ENCODE measurements around the gene GAMT. TPM values are rescaled to one million over a fixed set of nuclear protein-coding genes. Genes with fewer than 3 reads are reported as not detected.

Gene GAMT
- total and polyA plus RNA-seq, 2 experiments from 2014 or later: 21.5 to 36.9 TPM

DNA sequence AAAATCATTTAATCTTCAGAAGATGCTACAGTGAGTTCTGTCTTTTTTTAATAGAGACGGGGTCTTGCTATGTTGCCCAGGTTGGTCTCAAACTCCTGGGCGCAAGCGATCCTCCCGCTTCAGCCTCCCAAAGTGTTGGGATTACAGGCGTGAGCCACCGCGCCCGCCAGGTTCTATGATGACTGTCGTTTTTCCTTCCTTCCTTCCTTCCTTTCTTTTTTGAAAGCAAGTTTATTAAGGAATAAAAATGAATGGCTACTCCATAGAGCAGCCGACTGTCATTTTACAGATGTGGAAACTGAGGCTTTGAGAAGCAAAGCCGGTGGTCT lies 511 bp upstream of the GAMT start:
- Histone ChIP-seq H3K27ac (ENCODE audit: low read depth) (no peak overlapping the region), H3K4me3 (peak overlapping the region; percentile 70), H3K4me1 (ENCODE audit: insufficient read depth) (no peaks in the 10 kb centered on the region; the same call in 1 of the 2 replicates), H3F3A (replicated peaks; ENCODE audit: low read depth) (peaks cover 10% of the 10 kb centered on the region; the same call in 1 of the 2 replicates), H3K36me3 (ENCODE audit: insufficient read depth) (no peaks in the 10 kb centered on the region), H3K79me2 (replicated peaks; ENCODE audit: insufficient read depth) (no peaks in the 10 kb centered on the region), H3K27me3 (ENCODE audit: insufficient read depth) (peaks cover 6% of the 10 kb centered on the region; the same call in 1 of the 2 replicates), H3K9me2 (ENCODE audit: insufficient read depth) (no peaks in the 10 kb centered on the region), H3K4me2 (peak overlapping the region; percentile 86), H2AFZ (0 out of 2 replicates have a peak overlapping the region, but pooled peaks have one; percentile 74), H4K20me1 (replicated peaks; ENCODE audit: insufficient read depth) (no peaks in the 10 kb centered on the region; the same call in 1 of the 2 replicates)
- peaks cover 10% of the 10 kb centered on the region for H3K4me1 Mint-ChIP-seq
- H3K36me3 Mint-ChIP-seq (ENCODE audit: low read depth): no peaks in the 10 kb centered on the region; the same call in 2 of the 3 replicates
- no peak overlapping the region for H3K27ac Mint-ChIP-seq
- peaks cover 13% of the 10 kb centered on the region for H3K27me3 Mint-ChIP-seq (ENCODE audit: insufficient read depth, low read depth, poor library complexity)
- H3K9me3 Mint-ChIP-seq: no peaks in the 10 kb centered on the region
- ATAC-seq (no peak), DNase-seq (ENCODE audit: low spot score) (no peak)
- H3K4me3 Mint-ChIP-seq: peak overlapping the region; percentile 63
- no peak for TF ChIP-seq POLR2AphosphoS5 (IDR thresholded peaks at IDR 0.05; ENCODE audit: low read depth)
- TF ChIP-seq EZH2phosphoT487 (IDR thresholded peaks at IDR 0.05; ENCODE audit: unreplicated experiment): no peak
- TF ChIP-seq, protein P1, sequence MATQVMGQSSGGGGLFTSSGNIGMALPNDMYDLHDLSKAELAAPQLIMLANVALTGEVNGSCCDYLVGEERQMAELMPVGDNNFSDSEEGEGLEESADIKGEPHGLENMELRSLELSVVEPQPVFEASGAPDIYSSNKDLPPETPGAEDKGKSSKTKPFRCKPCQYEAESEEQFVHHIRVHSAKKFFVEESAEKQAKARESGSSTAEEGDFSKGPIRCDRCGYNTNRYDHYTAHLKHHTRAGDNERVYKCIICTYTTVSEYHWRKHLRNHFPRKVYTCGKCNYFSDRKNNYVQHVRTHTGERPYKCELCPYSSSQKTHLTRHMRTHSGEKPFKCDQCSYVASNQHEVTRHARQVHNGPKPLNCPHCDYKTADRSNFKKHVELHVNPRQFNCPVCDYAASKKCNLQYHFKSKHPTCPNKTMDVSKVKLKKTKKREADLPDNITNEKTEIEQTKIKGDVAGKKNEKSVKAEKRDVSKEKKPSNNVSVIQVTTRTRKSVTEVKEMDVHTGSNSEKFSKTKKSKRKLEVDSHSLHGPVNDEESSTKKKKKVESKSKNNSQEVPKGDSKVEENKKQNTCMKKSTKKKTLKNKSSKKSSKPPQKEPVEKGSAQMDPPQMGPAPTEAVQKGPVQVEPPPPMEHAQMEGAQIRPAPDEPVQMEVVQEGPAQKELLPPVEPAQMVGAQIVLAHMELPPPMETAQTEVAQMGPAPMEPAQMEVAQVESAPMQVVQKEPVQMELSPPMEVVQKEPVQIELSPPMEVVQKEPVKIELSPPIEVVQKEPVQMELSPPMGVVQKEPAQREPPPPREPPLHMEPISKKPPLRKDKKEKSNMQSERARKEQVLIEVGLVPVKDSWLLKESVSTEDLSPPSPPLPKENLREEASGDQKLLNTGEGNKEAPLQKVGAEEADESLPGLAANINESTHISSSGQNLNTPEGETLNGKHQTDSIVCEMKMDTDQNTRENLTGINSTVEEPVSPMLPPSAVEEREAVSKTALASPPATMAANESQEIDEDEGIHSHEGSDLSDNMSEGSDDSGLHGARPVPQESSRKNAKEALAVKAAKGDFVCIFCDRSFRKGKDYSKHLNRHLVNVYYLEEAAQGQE (IDR thresholded peaks at IDR 0.05; ENCODE audit: unreplicated experiment): no peak
- TF ChIP-seq CREB1 (CRISPR knock-in tag; IDR thresholded peaks at IDR 0.05; ENCODE audit: low read depth): no peak
- no peak for TF ChIP-seq ETS1 (IDR thresholded peaks at IDR 0.05)
- no peak for TF ChIP-seq JUNB (IDR thresholded peaks at IDR 0.05; ENCODE audit: unreplicated experiment)
- no peak for TF ChIP-seq STAT1 (IDR thresholded peaks at IDR 0.05; ENCODE audit: unreplicated experiment)
- TF ChIP-seq EZH2 (IDR thresholded peaks at IDR 0.05; ENCODE audit: low read depth, unreplicated experiment): no peak
- TF ChIP-seq, protein P2, sequence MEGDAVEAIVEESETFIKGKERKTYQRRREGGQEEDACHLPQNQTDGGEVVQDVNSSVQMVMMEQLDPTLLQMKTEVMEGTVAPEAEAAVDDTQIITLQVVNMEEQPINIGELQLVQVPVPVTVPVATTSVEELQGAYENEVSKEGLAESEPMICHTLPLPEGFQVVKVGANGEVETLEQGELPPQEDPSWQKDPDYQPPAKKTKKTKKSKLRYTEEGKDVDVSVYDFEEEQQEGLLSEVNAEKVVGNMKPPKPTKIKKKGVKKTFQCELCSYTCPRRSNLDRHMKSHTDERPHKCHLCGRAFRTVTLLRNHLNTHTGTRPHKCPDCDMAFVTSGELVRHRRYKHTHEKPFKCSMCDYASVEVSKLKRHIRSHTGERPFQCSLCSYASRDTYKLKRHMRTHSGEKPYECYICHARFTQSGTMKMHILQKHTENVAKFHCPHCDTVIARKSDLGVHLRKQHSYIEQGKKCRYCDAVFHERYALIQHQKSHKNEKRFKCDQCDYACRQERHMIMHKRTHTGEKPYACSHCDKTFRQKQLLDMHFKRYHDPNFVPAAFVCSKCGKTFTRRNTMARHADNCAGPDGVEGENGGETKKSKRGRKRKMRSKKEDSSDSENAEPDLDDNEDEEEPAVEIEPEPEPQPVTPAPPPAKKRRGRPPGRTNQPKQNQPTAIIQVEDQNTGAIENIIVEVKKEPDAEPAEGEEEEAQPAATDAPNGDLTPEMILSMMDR (conservative IDR thresholded peaks at IDR 0.05; ENCODE audit: low read depth in 2 of 2): no peak
- no peak for TF ChIP-seq NANOG (IDR thresholded peaks at IDR 0.05; ENCODE audit: borderline replicate concordance)
- TF ChIP-seq ZNF114 (CRISPR knock-in tag; IDR thresholded peaks at IDR 0.05): no peak
- no peak for TF ChIP-seq ZNF462 (CRISPR knock-in tag; IDR thresholded peaks at IDR 0.05)
- TF ChIP-seq ZNF331 (CRISPR knock-in tag; IDR thresholded peaks at IDR 0.05; ENCODE audit: low read depth): no peak

All from GM23338 (cell line).